HG03175 (cell line): ENCODE results near the gene ALS2.
"Not testable (repeated sequence)": the region's sequence is repeated elsewhere in the genome, so short reads cannot be mapped to it uniquely, and the experiment has no call there.

Source experiments
- ATAC-seq: cut with Tn5 transposase; IDR thresholded peaks from one replicate; pipeline ENCODE4 v1.9.1; 2021; ENCODE audit warnings: mild to moderate bottlenecking, moderate library complexity; ENCODE audit not compliant: unreplicated experiment

ALS2 gene

DNA sequence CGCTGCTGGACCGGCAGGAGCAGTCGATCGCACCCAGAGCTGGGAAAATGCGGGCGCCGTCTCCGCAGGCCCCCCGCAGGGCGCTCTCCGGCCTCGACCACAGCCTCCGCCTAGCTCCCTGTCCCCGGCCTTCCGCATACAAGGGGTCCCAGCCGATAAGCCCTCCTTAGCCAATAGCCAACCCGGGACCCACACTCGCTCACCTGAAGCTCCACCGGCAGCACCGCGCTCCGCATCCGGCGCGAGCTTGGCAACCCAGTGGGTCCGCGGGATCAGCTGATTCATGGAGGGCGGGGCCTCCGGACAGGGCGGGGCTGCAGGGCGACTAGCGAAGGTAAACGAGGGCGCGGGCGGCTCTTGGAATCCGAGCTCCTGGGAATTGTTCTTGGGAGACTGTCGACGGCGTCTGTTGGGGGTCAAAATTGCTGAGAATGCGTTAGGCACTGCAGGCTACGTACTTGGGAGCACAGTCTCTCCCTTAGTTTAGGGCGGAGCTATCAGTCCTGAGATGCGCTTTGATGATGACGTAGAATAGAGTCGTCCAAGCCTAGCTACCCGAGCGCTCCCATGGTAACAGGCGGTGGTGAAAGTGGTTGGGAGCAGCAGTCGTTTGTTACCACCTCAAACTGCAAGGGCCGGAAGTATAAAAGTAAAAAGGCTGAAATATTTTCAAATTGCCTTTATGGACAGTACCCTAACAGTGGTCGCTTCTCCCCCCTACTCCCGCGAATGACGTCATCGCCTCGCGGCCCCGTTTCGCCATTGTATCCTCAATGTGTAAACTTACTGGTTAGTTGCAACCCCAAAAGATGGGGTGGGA, at the start of gene ALS2:
Gene ALS2 (minus strand): TSS at position 260 of the 820 bp plus-strand sequence. CDS start 12,048 bp downstream, outside the sequence.
- ATAC-seq, result peak; percentile 94

DNA sequence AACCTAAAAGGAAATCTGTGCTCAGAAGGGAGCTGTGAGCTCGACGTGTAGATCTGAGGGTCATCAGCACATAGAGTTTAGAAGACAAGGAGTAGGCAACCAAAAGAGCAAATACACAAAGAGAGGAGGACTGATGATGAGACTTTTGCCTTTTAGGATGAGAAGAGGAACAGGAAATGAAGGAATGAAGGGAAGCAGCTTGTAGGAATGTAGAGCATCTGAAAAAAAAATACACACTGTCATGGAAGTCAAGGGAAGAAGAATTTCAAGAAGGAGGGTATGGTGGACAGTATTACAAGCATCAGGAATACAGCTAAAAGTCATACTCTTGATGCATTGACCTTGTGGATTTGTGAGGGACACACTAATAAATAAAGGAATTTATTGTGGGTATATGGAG, 47.5 kb upstream of the ALS2 start:
- no peak for ATAC-seq

DNA sequence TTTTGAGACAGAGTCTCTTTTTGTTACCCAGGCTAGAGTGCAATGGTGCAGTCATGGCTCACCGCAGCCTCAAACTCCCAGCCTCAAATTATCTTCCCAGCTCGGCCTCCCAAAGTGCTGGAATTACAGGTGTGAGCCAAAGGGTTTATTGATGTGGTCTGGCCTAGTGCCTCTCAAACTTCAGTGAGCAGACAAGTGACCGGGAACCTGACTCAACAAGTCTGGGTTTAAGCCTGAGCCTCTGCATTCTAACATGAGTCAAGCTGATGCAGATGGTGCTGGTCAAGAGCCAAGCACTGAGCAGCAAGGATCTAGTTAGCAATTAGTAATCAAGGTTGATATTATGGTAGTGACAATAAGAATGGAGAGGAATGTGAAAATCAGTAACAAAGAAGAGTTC, 46.9 kb upstream of the ALS2 start:
- ATAC-seq, result no peak

DNA sequence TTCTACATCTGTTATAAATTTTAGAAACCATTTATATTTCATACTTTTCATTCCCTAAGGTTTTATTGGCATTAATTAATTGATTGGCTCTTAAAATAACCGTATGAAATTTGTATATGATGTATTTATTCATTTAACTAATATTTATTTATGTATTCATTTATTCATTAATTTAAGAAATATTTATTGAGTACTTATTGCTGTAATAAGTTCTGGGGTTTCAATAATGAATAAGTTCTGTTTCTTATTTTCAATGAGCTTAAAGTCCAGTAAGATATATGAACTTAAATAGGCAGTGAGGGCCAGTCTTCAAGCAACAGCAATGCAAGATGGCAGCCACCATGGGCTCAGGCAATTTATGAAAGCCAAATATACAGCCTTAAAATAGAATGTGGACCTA, 43.5 kb upstream of the ALS2 start:
- ATAC-seq, result no peak

DNA sequence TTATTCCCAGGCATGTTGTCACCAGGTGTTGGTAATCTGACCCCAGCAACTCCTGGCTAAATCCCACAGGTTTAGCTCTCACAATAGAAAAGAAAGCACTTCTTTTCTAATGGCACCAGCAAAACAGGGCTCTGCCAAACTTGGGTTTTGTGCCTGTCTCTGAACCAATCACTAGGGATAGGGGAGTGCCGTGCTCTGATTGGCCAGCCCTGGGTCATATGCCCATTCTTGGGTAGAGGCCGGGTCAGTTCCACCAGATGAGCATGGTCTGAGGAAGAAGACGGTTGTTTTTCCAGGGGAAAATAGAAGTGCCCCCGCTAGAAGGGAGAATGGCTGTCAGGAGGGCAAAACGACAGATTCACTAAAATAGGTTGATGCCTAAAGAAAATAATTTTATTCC, 40.3 kb upstream of the ALS2 start:
- ATAC-seq, result no peak

DNA sequence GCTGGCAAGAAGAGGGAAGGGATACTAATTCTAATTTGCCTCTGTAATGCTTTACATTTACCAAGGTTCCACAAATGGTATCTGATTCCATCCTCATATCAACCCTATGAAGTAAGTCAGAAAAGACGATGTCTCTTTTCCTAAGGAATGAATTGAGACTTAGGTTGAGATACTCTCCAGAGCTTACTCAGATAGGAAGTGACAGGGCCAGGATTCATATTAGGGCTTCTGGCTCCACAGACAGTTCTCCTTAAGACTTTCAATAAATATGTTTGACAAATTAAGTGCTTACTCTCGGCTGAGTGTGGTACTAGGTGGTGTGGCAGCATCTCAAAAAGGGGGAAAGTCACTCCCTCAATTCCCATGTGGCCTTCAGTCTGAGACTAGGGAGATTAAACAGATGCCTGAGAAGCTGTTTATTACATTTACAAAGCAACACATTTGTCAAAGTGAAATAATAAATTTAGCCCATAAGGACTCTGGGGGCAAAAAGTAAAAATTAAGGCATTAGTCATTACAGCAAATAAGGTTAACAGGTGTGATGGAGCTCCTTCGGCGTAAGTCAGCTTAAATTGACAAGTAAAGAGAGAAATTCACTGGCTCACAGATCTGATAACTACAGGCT, 39.8 kb upstream of the ALS2 start:
- ATAC-seq, result no peak

DNA sequence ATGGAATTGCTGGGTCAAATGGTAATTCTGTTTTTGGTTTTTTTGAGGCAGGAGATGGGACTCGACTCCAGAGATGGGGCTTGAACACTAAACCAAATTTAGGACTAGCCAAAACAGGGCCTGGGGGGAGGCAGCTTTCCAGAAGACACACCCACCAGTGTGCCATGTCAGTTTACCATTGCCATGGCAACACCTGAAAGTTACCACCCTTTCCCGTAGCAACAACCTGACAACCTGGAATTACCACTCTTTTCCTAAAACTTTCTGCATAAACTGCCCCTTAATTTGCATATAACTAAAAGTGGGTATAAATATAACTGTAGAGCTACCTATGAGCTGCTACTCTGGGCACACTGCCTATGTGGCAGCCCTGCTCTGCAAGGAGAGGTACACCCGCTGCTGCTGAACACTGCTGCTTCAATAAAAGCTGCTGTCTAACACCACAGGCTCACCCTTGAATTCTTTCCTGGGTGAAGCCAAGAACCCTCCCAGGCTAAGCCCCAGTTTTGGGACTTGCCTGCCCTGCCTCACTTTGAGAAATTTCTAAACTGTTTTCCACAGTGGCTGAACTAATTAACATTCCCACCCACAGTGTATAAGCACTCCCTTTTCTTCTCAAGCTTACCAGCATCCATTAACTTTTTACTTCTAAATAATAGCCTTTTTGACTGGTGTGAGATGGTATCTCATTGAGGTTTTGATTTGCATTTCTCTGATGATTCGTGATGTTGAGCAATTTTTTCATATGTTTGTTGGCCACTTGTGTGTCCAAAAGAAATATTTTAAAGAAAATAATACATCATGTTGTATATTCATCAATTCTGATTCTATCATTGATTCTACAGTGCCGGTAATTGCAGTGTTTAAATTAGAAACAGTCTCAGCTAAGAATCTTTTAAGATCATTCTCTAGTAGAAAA, 36.2 kb upstream of the ALS2 start:
- ATAC-seq, result no peak

DNA sequence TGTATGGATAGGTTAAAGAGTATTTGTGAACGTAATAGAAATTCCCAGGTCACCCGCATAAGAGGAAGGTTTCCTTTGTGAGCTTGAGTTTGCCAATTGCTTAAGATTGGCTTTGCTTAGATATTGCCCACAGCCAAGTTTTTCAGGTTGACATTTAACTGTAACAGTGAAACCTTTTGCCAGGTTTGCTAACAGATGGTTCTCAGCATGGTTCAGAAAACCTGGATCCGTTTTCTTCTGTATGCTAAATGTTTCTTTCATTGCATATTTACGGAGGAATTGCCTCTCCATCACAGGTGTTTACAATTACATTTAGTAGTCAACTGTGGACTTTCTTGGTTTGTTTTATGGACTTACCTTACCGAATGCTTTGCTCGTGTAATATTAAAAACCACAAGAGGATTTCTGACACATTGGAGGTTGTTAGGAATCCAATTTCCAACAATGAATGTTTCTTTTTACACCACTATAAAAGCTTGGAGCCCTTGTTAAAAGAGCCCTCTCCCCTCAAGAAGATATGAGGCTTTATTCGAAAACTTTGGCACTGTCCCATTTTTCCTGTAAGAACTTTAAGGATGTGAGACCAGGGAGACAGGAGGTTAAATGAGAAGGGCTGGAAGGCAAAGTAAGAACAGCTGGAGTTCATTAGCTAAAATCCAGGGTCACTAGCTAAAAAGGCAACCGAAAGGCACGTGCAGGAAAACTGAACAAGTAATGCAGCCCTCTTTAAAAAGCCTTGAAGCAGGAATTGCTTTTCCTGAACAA, 33.4 kb upstream of the ALS2 start:
- no peak for ATAC-seq

DNA sequence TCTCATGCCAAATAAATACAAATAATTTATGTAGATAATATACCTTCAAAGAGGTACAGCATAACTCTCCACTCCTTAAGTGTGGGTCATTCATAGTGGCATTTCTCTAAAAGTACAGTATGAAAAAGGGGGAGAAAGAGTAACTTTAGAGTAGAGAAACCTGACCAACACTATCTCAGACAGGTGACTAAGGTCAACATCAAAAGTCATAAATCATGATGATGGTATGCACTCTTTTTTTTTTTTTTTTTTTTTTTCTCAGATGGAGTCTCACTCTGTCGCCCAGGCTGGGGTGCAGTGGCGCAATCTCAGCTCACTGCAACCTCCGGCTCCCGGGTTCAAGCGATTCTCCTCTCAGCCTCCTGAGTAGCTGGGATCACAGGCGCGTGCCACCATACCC, 29.9 kb upstream of the ALS2 start:
- ATAC-seq, result not testable (repeated sequence)

DNA sequence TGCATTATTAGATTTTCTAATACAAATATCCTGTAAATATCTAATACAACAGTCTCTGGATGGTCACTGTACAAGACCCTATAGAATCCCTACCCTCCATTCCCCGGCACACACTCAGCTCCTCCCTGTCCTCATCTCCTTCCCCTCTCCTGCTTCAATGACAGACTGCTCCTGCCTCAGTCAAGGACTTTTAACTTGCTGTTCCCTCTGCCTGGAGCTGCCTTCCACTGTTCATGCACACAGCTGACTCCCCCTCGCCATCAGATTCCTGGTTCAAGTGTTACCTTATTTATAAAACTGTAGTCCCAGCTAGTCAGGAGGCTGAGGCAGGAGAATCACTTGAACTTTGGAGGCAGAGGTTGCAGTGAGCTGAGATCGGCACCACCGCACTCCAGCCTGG, 28.9 kb upstream of the ALS2 start:
- no peak for ATAC-seq

DNA sequence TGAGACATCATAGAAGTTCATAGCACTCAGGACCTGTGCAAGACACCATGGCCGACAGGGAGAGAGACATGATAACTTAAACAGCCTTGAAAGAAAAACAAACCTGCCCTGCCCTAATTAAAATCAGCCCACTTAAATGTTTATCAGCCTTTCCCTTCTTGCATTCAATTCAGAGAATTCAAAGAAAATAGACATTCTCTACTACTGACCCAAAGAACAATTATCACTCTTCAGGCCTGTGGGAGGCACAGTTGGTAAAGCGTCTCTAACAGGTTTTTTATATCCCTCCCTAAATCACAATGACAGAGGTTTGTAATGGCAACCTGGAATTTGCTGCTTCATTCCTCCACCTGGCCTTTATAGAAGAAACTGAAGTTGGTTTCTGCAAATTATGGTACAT, 27.3 kb upstream of the ALS2 start:
- ATAC-seq, result no peak

DNA sequence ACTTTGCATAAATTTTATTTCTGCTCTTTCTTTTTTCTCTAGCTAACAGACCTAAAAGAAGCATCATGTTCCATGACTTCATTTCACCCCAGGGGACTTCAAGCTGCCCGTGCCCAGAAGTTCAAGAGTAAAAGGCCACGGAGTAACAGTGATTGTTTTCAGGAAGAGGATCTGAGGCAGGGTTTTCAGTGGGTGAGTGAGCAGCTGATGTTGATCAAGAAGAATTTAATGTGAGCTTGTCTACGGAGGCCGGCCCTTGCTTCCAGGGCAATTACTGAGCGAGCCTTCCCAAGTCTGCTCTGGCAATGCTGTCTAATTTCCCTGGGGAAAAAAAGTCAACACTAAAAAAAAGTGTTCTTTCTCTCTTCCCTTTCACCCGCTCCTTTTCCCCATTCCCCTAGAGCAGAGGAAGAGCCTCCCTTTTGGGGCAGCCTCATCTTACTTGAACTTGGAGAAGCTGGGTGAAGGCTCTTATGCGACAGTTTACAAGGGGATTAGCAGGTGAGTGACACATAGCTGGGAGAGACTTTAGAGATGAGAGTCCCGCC, 26.8 kb upstream of the ALS2 start:
- no peak for ATAC-seq

DNA sequence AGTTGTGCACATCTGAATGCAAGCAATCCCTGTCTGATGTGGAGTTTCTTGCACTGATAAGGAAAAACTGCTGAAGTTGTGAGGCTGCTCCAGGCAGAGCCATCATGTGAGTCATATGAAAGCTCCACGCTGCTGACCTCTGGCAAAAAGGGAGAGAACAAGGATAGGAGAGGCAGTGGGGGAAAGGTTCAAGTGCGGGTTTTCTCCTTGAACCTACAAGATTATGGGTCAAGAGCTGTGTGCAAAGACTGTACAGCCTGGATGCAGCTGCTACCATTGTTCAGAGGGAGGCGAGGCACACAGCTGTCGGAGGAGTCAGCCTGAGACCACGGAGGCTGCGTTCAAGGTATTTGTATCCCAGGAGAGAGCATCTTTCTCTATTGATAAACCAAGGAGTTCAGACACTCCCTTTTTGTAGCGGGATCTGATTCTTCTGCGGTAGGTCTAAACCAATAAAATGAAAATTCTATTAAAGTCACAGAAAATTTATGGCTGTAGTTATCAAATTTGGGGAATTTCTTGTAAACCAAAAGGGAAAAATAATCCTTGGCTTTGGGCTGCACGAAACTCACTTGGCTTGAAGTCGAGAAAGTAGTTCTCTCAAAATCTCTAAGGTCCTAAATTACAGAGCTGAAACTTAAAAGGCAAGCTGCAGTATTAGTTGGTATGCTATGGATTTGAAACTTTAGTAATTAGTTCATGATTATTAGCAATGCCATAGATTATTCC, 25.9 kb upstream of the ALS2 start, which contains the start of gene CDK15:
Gene CDK15 (plus strand): TSS at position 96 of the 729 bp plus-strand sequence. CDS start 128 bp downstream, at position 224.
- no peak for ATAC-seq

DNA sequence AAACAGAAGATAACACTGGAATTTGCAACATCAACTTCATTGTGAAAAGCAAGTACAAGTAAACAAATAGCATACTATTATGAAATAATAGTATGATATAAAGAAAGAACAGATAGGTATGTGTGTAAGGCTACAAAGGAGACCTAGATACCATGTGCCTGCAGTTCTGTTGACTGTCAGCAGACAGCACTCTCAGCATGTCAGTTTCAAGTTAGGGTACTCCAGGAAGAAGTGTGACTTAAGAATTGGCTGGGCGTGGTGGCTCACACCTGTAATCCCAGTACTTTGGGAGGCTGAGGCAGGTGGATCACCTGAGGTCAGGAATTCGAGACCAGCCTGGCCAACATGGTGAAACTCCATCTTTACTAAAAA, 18.2 kb upstream of the ALS2 start:
- ATAC-seq, result not testable (repeated sequence)

DNA sequence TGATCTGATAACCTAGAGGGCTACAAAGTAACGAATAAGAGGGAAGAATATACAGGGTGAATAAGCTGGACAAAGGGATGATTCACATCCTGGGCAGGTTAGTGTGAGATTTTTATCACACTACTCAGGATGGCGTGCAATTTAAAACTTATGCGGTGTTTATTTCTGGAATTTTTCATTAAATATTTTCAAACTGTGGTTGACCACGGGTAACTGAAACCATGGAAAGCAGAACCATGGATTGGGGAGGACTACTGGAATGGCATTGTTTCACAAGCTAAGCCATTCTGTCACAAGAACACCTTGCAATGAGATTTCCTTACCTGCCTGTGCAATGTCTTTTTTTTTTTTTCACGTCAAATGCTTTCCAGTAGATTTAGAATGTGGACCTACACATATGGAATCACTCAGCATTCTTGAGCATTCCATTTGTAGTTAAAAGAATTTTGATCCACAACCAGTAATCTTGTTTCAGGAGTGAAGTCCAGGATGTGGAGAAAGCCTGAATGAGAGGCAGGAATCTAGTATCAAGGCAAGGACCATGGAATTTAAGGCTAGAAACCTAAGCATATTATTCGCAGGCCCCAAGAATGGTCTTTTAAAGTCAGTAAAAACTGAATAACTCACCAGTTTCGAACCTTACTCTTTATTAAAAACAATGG, 17.6 kb upstream of the ALS2 start:
- ATAC-seq, result no peak

DNA sequence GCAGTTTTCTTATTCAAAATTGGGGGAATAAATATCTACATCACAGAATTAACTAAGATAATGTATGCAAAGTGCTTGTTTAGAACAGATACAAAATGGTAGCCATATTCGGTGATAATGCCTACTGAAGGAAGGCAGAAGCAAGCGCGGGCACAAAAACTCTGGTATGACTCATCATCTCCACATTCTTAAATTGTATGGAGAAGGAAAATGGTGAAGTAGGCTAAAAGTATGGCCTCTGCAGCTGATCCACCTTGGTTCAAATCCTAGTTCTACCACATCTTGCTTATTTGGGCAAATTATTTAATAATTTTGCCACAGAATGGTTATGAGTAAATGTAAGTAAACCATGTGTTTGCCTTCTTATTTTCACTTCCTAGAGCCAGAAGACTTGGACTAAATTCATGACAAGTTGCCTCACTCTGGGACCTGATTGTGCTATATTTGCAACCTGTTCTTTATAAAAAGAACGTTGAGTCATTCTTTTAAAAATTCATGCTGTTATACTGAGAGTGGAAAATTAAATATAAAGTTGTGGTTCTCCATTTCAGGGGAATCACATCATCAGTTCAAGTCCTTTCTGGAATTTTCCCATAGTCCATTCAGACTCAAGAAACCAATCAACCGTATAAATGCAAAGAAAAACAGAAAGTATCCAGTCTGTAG, 16.6 kb upstream of the ALS2 start:
- ATAC-seq, result no peak

DNA sequence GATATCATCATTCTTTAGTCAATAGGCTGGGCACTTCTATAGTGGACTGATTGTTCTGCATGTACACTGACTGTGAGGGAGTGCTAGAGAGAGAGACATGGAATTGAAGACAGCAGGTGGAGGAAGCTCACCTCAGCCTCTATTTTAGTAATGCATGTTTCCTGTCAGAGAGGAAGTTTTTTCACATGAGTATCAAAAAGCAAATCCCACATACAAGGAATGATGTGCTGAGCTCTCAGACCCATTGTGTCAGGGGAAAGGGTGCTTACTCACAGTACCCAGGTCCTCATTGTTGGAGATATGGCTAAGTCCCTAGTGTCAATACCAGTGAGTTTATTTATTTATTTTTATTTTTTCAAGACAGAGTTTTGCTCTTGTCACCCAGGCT, 15.7 kb upstream of the ALS2 start:
- ATAC-seq, result no peak

DNA sequence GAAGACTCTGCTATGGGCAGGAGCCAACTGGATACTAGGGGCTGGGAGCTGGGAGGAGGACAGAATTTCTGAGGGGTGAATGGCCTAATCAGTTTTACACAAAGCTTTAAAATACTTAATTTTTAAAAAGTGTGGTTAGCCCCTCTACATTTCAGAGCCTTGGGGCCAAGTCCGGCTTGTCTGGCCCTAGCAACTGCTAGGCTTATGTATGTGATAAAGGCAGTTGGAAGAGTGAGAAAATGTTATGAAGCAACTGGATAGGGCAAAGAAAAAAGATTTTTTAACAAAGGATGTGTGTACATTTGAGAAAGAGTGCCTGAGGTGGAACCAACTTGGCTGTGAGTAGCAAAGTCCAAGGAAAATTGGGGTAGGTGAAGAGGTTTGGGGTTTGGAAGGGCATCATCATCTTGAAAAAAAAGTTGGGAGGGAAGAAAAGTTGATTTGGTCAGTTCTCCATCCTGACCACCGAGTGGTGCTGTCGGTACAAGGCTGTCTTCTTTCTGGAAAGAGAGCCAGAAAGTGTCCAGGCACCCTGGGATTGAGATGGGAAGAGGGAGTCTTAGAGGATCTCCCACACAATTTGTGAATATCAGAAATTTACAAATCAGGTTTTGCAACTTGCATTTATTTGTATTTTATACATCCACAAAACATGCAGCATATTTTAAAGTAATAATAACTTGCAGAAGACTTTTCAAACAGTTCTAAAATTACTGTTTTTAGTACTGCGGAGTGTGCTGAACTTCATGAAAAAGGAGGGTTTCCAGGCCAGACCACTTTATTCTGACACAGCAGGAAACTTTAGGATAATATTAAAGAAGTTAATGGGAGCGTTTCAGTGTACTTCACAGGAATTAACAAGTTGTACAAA, 15.1 kb upstream of the ALS2 start:
- no peak for ATAC-seq
